ENCODE data around the gene BTNL2.

The BTNL2 gene

GRCh38 chr6:32416036-32416435 is 9.1 kb upstream of the BTNL2 start (continued):
- TF ChIP-seq PATZ1 (CRISPR knock-in tag; IDR thresholded peaks at IDR 0.05; ENCODE audit: borderline replicate concordance) (no peak), TCF4 (CRISPR knock-in tag; IDR thresholded peaks at IDR 0.05; ENCODE audit: borderline replicate concordance) (no peak), PPARA (CRISPR knock-in tag; IDR thresholded peaks at IDR 0.05; ENCODE audit: borderline replicate concordance) (no peak), ZNF565 (CRISPR knock-in tag; conservative IDR thresholded peaks at IDR 0.05; ENCODE audit: low read depth) (no peak), ISL1 (CRISPR knock-in tag; IDR thresholded peaks at IDR 0.05) (no peak), POU6F1 (CRISPR knock-in tag; IDR thresholded peaks at IDR 0.05; ENCODE audit: borderline replicate concordance, low read depth) (no peak), OSR1 (CRISPR knock-in tag; IDR thresholded peaks at IDR 0.05) (no peak), BACH2 (CRISPR knock-in tag; IDR thresholded peaks at IDR 0.05; ENCODE audit: borderline replicate concordance) (no peak)

- peak; percentile 88 for ATAC-seq
- no peak for TF ChIP-seq POU6F1 (CRISPR knock-in tag; IDR thresholded peaks at IDR 0.05; ENCODE audit: borderline replicate concordance, low read depth)
- TF ChIP-seq ZFP3 (CRISPR knock-in tag; IDR thresholded peaks at IDR 0.05) = no peak
- TF ChIP-seq GLIS3 (CRISPR knock-in tag; IDR thresholded peaks at IDR 0.05) = no peak
- no peak for TF ChIP-seq RARB (CRISPR knock-in tag; IDR thresholded peaks at IDR 0.05)
- TF ChIP-seq ZNF70 (CRISPR knock-in tag; IDR thresholded peaks at IDR 0.05) = no peak
- TF ChIP-seq TCF4 (CRISPR knock-in tag; IDR thresholded peaks at IDR 0.05; ENCODE audit: borderline replicate concordance) = no peak
- no peak for TF ChIP-seq ARNTL (CRISPR knock-in tag; IDR thresholded peaks at IDR 0.05; ENCODE audit: borderline replicate concordance, low read depth)
- TF ChIP-seq, protein P1, sequence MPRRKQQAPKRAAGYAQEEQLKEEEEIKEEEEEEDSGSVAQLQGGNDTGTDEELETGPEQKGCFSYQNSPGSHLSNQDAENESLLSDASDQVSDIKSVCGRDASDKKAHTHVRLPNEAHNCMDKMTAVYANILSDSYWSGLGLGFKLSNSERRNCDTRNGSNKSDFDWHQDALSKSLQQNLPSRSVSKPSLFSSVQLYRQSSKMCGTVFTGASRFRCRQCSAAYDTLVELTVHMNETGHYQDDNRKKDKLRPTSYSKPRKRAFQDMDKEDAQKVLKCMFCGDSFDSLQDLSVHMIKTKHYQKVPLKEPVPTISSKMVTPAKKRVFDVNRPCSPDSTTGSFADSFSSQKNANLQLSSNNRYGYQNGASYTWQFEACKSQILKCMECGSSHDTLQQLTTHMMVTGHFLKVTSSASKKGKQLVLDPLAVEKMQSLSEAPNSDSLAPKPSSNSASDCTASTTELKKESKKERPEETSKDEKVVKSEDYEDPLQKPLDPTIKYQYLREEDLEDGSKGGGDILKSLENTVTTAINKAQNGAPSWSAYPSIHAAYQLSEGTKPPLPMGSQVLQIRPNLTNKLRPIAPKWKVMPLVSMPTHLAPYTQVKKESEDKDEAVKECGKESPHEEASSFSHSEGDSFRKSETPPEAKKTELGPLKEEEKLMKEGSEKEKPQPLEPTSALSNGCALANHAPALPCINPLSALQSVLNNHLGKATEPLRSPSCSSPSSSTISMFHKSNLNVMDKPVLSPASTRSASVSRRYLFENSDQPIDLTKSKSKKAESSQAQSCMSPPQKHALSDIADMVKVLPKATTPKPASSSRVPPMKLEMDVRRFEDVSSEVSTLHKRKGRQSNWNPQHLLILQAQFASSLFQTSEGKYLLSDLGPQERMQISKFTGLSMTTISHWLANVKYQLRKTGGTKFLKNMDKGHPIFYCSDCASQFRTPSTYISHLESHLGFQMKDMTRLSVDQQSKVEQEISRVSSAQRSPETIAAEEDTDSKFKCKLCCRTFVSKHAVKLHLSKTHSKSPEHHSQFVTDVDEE (CRISPR knock-in tag; IDR thresholded peaks at IDR 0.05) = no peak
- no peak for TF ChIP-seq OSR1 (CRISPR knock-in tag; IDR thresholded peaks at IDR 0.05)
- TF ChIP-seq ZNF8 (CRISPR knock-in tag; IDR thresholded peaks at IDR 0.05) = no peak
- no peak for TF ChIP-seq PATZ1 (CRISPR knock-in tag; IDR thresholded peaks at IDR 0.05; ENCODE audit: borderline replicate concordance)
- TF ChIP-seq, protein P2, sequence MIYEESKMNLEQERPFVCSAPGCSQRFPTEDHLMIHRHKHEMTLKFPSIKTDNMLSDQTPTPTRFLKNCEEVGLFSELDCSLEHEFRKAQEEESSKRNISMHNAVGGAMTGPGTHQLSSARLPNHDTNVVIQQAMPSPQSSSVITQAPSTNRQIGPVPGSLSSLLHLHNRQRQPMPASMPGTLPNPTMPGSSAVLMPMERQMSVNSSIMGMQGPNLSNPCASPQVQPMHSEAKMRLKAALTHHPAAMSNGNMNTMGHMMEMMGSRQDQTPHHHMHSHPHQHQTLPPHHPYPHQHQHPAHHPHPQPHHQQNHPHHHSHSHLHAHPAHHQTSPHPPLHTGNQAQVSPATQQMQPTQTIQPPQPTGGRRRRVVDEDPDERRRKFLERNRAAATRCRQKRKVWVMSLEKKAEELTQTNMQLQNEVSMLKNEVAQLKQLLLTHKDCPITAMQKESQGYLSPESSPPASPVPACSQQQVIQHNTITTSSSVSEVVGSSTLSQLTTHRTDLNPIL (CRISPR knock-in tag; IDR thresholded peaks at IDR 0.05; ENCODE audit: low read depth) = no peak
- TF ChIP-seq ISL1 (CRISPR knock-in tag; IDR thresholded peaks at IDR 0.05) = no peak
- no peak for TF ChIP-seq TOX (CRISPR knock-in tag; IDR thresholded peaks at IDR 0.05; ENCODE audit: borderline replicate concordance)
These were observed 8.6 kb upstream of the BTNL2 start for GRCh38 chr6:32415521-32416019.

Measured in SK-N-SH treated with all-trans-retinoic acid at 6 μM for 48 hours (cell line).